AG04450 (cell line): Measurements from ENCODE around the gene ZCCHC18. TPM values are rescaled to one million over a fixed set of nuclear protein-coding genes. Genes with fewer than 3 reads are reported as not detected.

Experiments used
- CTCF ChIA-PET: fragments of 300-600, 350-600 bp; formaldehyde crosslinking; extraction: SDS; loops from one replicate; lab custom pipeline; 2022; ENCODE audit warnings: antibody characterized with exemption, inconsistent platforms; lab: Charles Lee
- POLR2A ChIA-PET: fragments of 350-600 bp; formaldehyde crosslinking; extraction: SDS; loops from one replicate; lab custom pipeline; 2021; ENCODE audit warnings: antibody characterized with exemption, inconsistent platforms; lab: Yijun Ruan, JAX
- DNase-seq: peaks from one replicate; pipeline ENCODE4 v3.0.0-alpha.2; 2011; ENCODE audit warnings: low read depth, low spot score
- H3K27ac ChIP-seq: one replicate; pipeline ENCODE4 v1.5.1; 2012; ENCODE audit warnings: low read depth, low read length, control low read depth
- H3K27me3 ChIP-seq: one replicate; pipeline ENCODE4 v1.6.0; 2012; ENCODE audit warnings: low read length; ENCODE audit not compliant: control insufficient read depth, insufficient read depth
- H3K4me3 ChIP-seq: 2 replicates; pipeline ENCODE4 v1.5.1; 2011; ENCODE audit warnings: mild to moderate bottlenecking, low read depth, low read length, control low read depth
- H3K9me3 ChIP-seq: 2 replicates; pipeline ENCODE4 v1.5.1; 2012; ENCODE audit warnings: low read length; ENCODE audit not compliant: control insufficient read depth, insufficient read depth
- polyA plus RNA-seq: library from polyadenylated mRNA; depleted of rRNA; stranded (reverse); fragments of >200 nt; gene quantifications from 2 replicates; pipeline ENCODE4 v1.2.3, GENCODE V29; 2011
- TF ChIP-seq, protein P1 (sequence below): IDR thresholded peaks from 2 replicates; pipeline ENCODE4 v1.5.1; 2011; ENCODE audit warnings: low read depth, low read length, control low read depth, inconsistent platforms

Gene ZCCHC18
- polyA plus RNA-seq, 1 experiment, result 2.1 TPM

DNA sequence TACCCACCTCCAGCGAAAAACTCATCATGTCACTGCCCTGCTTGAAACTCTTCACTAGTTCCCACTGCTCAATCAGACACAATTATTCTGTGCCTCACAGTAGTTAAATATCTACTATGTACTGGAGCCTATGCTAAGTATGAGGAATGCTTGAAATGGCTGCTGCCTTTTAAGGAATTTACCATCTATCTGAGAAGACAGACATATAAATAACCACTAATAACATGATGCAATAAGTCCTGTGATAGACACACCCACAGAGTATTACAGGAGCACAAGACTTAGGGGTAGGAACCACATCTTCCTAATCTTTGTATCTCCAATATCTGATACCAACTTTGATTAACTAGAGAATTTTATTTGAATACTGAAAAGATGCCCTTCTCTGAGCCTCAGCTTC is 23.4 kb downstream of the ZCCHC18 start:
- H3K27ac ChIP-seq, result peak overlapping the region; percentile 11
- no peak for DNase-seq
- POLR2A ChIA-PET, result interaction anchor here (1.0 kb wide), 1 partner anchor 21 kb away, joined by 4 read pairs; the partner anchor contains the start of gene SLC25A53
- no peak overlapping the region for H3K4me3 ChIP-seq
- no peaks in the 10 kb centered on the region for H3K27me3 ChIP-seq
- TF ChIP-seq, protein P1, sequence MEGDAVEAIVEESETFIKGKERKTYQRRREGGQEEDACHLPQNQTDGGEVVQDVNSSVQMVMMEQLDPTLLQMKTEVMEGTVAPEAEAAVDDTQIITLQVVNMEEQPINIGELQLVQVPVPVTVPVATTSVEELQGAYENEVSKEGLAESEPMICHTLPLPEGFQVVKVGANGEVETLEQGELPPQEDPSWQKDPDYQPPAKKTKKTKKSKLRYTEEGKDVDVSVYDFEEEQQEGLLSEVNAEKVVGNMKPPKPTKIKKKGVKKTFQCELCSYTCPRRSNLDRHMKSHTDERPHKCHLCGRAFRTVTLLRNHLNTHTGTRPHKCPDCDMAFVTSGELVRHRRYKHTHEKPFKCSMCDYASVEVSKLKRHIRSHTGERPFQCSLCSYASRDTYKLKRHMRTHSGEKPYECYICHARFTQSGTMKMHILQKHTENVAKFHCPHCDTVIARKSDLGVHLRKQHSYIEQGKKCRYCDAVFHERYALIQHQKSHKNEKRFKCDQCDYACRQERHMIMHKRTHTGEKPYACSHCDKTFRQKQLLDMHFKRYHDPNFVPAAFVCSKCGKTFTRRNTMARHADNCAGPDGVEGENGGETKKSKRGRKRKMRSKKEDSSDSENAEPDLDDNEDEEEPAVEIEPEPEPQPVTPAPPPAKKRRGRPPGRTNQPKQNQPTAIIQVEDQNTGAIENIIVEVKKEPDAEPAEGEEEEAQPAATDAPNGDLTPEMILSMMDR, result no peak
- H3K9me3 ChIP-seq, result no peaks in the 10 kb centered on the region
- CTCF ChIA-PET, result interaction anchor here (0.6 to 3.2 kb wide), 20 partner anchors 8 to 294 kb away, joined by 3 to 35 read pairs (median 4); partner anchors contain the start of genes FAM199X and ZCCHC18

DNA sequence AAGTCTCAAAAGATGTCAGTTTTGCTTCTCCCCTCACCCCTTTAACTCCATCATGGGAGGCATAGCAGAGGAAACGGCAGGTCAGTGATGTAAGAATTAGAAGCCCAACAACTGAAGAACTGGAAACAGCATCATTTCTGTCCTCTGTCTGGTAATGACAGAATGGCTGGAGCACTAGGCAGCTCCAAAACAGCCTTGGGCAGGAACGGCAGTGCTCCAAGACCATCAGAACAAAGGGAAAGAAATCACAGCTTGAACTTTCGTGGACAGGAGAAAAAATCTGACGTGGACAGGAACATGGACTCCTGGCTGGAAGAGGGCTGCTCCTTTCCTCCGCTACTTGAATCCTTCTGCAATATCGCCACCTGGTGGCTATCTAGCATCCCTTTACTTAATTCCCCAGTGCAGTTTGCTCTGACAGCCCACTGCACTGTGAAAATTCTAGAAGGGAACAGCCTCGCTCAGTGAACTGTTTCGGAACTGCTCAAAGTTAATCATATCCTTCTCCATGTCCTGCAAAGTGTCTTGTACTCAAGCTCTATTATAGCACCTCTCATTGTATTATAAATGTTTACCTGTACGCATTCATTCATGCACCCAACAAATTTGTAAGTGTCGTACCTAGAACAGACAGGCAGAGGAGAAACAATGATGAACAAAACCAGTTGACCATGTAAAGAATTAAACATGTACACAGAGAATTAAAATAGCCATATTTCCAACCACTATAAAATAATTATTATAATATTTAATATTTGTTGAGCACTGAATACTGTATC is 24.1 kb downstream of the ZCCHC18 start:
- peak overlapping the region; percentile 61 for H3K4me3 ChIP-seq
- H3K27ac ChIP-seq, result peak overlapping the region; percentile 72
- ChIA-PET POLR2A (interaction anchor here (1.0 kb wide), 1 partner anchor 20 kb away, joined by 4 read pairs; the partner anchor contains the start of gene SLC25A53), CTCF (interaction anchor here (0.6 to 3.2 kb wide), 21 partner anchors 9 to 295 kb away, joined by 3 to 35 read pairs (median 4); partner anchors contain the start of genes FAM199X, SLC25A53 and ZCCHC18)
- TF ChIP-seq, protein P1, result peak; percentile 69
- DNase-seq, result peak; percentile 79
- no peaks in the 10 kb centered on the region for H3K9me3 ChIP-seq
- no peaks in the 10 kb centered on the region for H3K27me3 ChIP-seq

DNA sequence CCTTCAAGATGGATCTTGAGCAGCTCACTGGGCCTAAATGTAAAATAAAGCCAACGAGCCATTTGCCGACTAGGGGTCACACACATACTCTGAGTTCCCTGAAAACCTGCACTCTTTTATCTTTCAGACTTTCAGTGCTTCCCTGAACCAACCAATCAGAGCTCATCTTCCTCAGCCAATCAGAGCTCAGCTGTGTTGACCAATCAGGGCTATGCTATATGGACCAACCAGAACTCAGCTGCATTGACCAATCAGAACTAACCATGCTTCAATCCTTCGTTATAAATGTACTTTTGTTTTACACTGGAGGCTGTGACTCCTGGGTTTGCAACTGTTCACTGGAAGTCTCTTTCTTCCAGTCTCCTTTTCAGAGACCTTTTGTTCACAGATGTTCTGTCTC is 25.2 kb downstream of the ZCCHC18 start:
- TF ChIP-seq, protein P1, result no peak
- Histone ChIP-seq H3K4me3 (no peak overlapping the region), H3K27ac (no peak overlapping the region), H3K27me3 (no peaks in the 10 kb centered on the region), H3K9me3 (no peaks in the 10 kb centered on the region)
- CTCF ChIA-PET, result interaction anchor here (0.8 to 3.2 kb wide), 7 partner anchors 13 to 293 kb away, joined by 3 to 35 read pairs (median 16); partner anchors contain the start of genes FAM199X, SLC25A53 and ZCCHC18
- POLR2A ChIA-PET, result interaction anchor here (0.6 kb wide), 1 partner anchor 19 kb away, joined by 4 read pairs; the partner anchor contains the start of gene SLC25A53
- DNase-seq, result no peak

DNA sequence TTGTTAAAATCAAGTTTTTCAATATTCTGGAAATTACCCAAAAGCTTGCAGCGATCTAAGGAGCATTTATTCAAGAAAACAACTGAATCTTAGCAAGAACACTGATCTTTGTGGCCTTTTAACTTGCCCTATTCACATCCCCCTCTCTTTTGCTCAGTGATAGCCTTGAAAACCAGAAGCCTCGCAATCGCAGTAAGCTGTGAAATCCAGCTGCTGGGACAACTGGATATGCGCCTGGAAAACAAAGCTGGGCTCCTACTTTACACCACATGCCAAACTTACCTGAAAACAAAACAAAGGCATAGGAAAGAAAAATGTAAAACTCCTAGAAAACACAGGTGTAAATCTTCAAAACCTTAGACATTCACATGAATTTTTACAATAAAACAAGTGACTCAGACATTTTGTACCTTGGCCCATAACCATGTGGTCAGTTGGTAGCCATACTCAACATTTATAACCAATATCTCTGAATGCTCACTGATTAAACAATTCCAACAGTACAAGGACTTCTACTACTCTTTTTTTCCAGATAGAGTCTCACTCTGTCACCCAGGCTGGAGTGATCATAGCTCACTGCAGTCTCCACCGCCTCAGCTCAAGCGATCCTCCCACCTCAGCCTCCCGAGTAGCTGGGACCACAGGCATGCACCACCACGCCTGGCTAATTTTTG is 28.9 kb downstream of the ZCCHC18 start:
- Histone ChIP-seq H3K27ac (no peak overlapping the region), H3K4me3 (no peak overlapping the region), H3K9me3 (no peaks in the 10 kb centered on the region), H3K27me3 (no peaks in the 10 kb centered on the region)
- DNase-seq, result no peak
- POLR2A ChIA-PET, result no interaction called here
- TF ChIP-seq, protein P1, result no peak
- CTCF ChIA-PET, result interaction anchor here (0.9 kb wide), 1 partner anchor 28 kb away, joined by 4 read pairs; no protein-coding TSS in a partner anchor
